Measurements from ENCODE around the gene PRDM5.

Gene PRDM5

DNA sequence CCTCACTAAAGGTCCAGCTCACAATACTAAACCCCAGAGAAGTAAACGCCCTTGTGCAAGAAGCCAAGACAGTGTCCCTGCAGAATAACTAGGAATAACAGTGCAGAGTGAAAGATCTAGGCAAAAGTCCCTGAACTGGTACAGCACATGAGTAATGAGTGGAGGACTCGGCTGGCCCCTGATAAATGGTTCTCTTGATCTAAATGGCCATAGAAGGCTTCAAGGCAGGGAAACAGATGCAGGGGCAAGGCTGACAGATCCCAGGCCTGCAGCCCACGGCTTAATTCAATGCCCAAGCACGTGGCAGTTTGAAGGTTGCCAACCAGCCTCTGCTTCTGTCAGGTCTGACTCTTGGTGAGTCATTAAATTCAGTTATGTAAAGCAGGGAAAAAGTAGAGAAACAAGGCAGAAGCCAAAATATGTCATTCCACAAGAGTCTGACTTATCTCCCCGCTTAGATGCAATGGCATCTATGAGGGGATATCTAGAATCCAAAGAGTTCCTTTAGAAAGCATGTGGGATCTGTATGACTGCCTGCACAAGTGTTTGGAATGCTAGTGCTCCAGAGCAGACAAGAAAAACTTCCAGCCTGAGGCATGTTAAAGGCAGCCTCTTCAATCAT, 121.3 kb downstream of the PRDM5 start:
- TF ChIP-seq RAD21 (IDR thresholded peaks at IDR 0.05; ENCODE audit: low read depth) (no peak), REST (IDR thresholded peaks at IDR 0.05; ENCODE audit: low read depth) (no peak)

DNA sequence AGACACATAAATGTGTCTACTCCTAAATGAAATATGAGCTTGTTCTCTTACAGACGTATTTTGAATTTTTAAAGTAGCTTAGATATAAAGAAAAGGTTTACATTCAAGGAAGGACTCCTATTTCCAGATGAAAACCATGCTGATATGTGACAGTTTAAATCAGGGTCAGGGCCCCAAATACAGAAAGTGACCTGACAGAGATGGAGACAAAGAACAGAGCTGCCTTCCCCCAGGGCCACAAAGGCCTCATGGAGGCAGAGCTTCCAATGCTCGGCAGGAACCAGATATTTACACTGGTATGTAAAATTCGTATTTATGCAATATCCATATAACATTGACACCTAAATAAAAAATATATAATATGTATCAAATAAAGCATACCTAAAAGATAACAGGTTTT, 124.0 kb downstream of the PRDM5 start:
- TF ChIP-seq CREB1 (IDR thresholded peaks at IDR 0.05; ENCODE audit: low read depth) (no peak), TCF12 (IDR thresholded peaks at IDR 0.05; ENCODE audit: low read depth) (no peak), EGR1 (IDR thresholded peaks at IDR 0.05) (no peak), USF1 (IDR thresholded peaks at IDR 0.05) (no peak), ZBTB7A (IDR thresholded peaks at IDR 0.05; ENCODE audit: low read depth) (no peak), NFIC (IDR thresholded peaks at IDR 0.05) (no peak), MAX (IDR thresholded peaks at IDR 0.05) (no peak), TAF1 (IDR thresholded peaks at IDR 0.05; ENCODE audit: low read depth) (no peak), TEAD4 (IDR thresholded peaks at IDR 0.05) (no peak), YY1 (IDR thresholded peaks at IDR 0.05; ENCODE audit: low read depth) (no peak), CEBPB (IDR thresholded peaks at IDR 0.05) (no peak), RAD21 (IDR thresholded peaks at IDR 0.05; ENCODE audit: low read depth) (no peak), REST (IDR thresholded peaks at IDR 0.05; ENCODE audit: low read depth) (no peak), FOXM1 (IDR thresholded peaks at IDR 0.05; ENCODE audit: borderline replicate concordance, low read depth) (no peak), EP300 (IDR thresholded peaks at IDR 0.05; ENCODE audit: borderline replicate concordance) (no peak)

DNA sequence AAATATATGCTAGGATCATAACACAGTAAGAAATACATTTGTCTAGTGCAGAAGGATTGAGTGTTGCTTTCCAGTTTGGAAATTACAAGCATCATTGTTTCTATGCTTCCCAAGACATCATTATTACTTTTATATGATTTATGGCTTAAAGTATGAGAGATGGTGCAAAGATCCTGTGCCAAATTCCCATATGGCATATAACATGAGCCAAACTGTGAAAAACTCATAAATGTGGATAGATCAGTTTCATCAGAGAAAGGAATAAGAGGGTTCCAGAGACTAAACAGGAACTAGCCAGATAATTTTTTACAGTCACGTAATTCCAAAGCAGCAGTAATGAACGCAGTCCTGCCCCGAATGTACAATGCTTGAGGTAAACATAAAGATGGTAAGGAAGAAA, 126.3 kb downstream of the PRDM5 start:
- TF ChIP-seq TEAD4 (IDR thresholded peaks at IDR 0.05): no peak

GRCh38 chr4:120785202-120785601, 137.3 kb downstream of the PRDM5 start:
- TF ChIP-seq CREB1 (IDR thresholded peaks at IDR 0.05; ENCODE audit: low read depth): no peak
- no peak for TF ChIP-seq TCF12 (IDR thresholded peaks at IDR 0.05; ENCODE audit: low read depth)
- TF ChIP-seq YY1 (IDR thresholded peaks at IDR 0.05; ENCODE audit: low read depth): no peak
- no peak for TF ChIP-seq REST (IDR thresholded peaks at IDR 0.05; ENCODE audit: low read depth)

DNA sequence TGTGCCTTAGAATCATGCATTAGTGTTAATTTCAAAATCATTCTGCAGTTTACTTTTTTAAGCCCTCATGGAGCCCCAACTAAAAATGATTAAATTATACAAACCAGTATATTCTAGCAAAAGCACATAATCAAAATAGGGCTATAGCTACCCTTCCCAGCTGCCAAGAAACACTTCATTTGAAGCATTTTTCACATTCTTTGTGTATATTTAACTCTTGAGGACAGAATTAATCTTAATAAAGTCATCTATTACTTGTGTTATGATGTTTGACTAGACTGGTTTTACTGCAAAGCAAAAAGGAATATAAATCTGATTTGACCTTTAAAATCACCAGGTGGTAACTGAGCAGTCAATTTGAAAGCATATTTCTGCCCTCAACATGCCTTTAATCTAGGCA, 145.1 kb downstream of the PRDM5 start:
- TF ChIP-seq MAX (IDR thresholded peaks at IDR 0.05) (no peak), NFIC (IDR thresholded peaks at IDR 0.05) (no peak), TEAD4 (IDR thresholded peaks at IDR 0.05) (no peak), FOXM1 (IDR thresholded peaks at IDR 0.05; ENCODE audit: borderline replicate concordance, low read depth) (no peak), CEBPB (IDR thresholded peaks at IDR 0.05) (no peak), RAD21 (IDR thresholded peaks at IDR 0.05; ENCODE audit: low read depth) (no peak), USF1 (IDR thresholded peaks at IDR 0.05) (no peak), REST (IDR thresholded peaks at IDR 0.05; ENCODE audit: low read depth) (no peak), EP300 (IDR thresholded peaks at IDR 0.05; ENCODE audit: borderline replicate concordance) (no peak), TCF12 (IDR thresholded peaks at IDR 0.05; ENCODE audit: low read depth) (no peak), YY1 (IDR thresholded peaks at IDR 0.05; ENCODE audit: low read depth) (no peak), ZBTB7A (IDR thresholded peaks at IDR 0.05; ENCODE audit: low read depth) (no peak), EGR1 (IDR thresholded peaks at IDR 0.05) (no peak), TAF1 (IDR thresholded peaks at IDR 0.05; ENCODE audit: low read depth) (no peak), CREB1 (IDR thresholded peaks at IDR 0.05; ENCODE audit: low read depth) (no peak)
